Natural killer cell (primary cell): ENCODE data around the gene CLIP3. TPM values are rescaled to one million over a fixed set of nuclear protein-coding genes. Genes with fewer than 3 reads are reported as not detected.

Experiments
- ATAC-seq, 3 donors: fragments of 150-1000 bp in 2 of 3; fragments of 200-7000 bp in 1 of 3; cut with Tn5 transposase; 1 replicate in 1 of 3; 2 replicates in 2 of 3; pipeline ENCODE4 v1.10.0; 2021; ENCODE audit warnings: mild to moderate bottlenecking in 2 of 3, moderate library complexity in 2 of 3
- DNase-seq, 2 donors: peaks; one replicate each; pipeline versions ENCODE4 v3.0.0 to v3.0.0-alpha.2; 2013 to 2021; ENCODE audit warnings: mixed read lengths in 1 of 2
- H3K27ac ChIP-seq: one replicate; pipeline ENCODE4 v1.5.1; 2013; ENCODE audit warnings: mild to moderate bottlenecking, low read length
- H3K27me3 ChIP-seq: one replicate; pipeline ENCODE4 v1.6.1; 2013; ENCODE audit warnings: low read length; ENCODE audit not compliant: control insufficient read depth, insufficient read depth
- H3K36me3 ChIP-seq: one replicate; pipeline ENCODE4 v1.6.1; 2013; ENCODE audit warnings: low read length; ENCODE audit not compliant: control insufficient read depth, insufficient read depth
- H3K4me1 ChIP-seq: one replicate; pipeline ENCODE4 v1.6.1; 2013; ENCODE audit warnings: low read length; ENCODE audit not compliant: control insufficient read depth, insufficient read depth
- H3K4me3 ChIP-seq: one replicate; pipeline ENCODE4 v1.5.1; 2013; ENCODE audit warnings: low read length
- H3K9me3 ChIP-seq: one replicate; pipeline ENCODE4 v1.6.1; 2013; ENCODE audit warnings: low read length; ENCODE audit not compliant: control insufficient read depth, insufficient read depth
- H3K27ac Mint-ChIP-seq, 2 donors: one replicate each; pipeline ENCODE4 v1.8.0; 2022; ENCODE audit warnings: mild to moderate bottlenecking in 2 of 2, mixed read lengths in 2 of 2, moderate library complexity in 1 of 2
- H3K27me3 Mint-ChIP-seq, 2 donors: one replicate each; pipeline ENCODE4 v1.8.0; 2022; ENCODE audit warnings: low read depth in 2 of 2, mixed read lengths in 2 of 2
- H3K36me3 Mint-ChIP-seq: one replicate; pipeline ENCODE4 v1.8.0; 2022; ENCODE audit warnings: mixed read lengths
- H3K4me1 Mint-ChIP-seq, 2 donors: one replicate each; pipeline ENCODE4 v1.8.0; 2022; ENCODE audit warnings: mixed read lengths in 2 of 2
- H3K4me3 Mint-ChIP-seq: one replicate; pipeline ENCODE4 v1.8.0; 2022; ENCODE audit warnings: mild to moderate bottlenecking, moderate library complexity, mixed read lengths
- H3K9me3 Mint-ChIP-seq, 2 donors: one replicate each; pipeline ENCODE4 v1.8.0; 2022; ENCODE audit warnings: mixed read lengths in 2 of 2
- WGBS: methylation state at CpG from one replicate; pipeline ENCODE4 v1.1.7; 2013; ENCODE audit warnings: missing lambda C conversion rate; ENCODE audit not compliant: insufficient coverage; 5-methylcytosine and 5-hydroxymethylcytosine counted together
- intact Hi-C: fragments of 100-400 bp; cut with micrococcal nuclease; formaldehyde crosslinking; loops from one replicate; pipeline ENCODE4 v1.14.2; 2022
- total RNA-seq, 4 donors: library from RNA; stranded (reverse); fragments of 120-200 nt in 1 of 4; gene quantifications; one replicate each; pipeline versions ENCODE4 v1.2.3 to v1.2.4, GENCODE V29; 2013 to 2022
- TF ChIP-seq, protein P1 (sequence below): fragments of 200-600 bp; IDR thresholded peaks from one replicate; pipeline ENCODE4 v1.8.0; 2022; ENCODE audit warnings: antibody characterized with exemption

Gene CLIP3
- total RNA-seq, 3 donors from 2014 or later (not counting 1 experiment from before 2014, with no cell fraction given) = 0.33 to 2.1 (median 1.3) TPM

GRCh38 chr19:36026091-36026876 lies 6.4 kb downstream of the CLIP3 start:
- ATAC-seq (no peak), DNase-seq (no peak)
- TF ChIP-seq, protein P1, sequence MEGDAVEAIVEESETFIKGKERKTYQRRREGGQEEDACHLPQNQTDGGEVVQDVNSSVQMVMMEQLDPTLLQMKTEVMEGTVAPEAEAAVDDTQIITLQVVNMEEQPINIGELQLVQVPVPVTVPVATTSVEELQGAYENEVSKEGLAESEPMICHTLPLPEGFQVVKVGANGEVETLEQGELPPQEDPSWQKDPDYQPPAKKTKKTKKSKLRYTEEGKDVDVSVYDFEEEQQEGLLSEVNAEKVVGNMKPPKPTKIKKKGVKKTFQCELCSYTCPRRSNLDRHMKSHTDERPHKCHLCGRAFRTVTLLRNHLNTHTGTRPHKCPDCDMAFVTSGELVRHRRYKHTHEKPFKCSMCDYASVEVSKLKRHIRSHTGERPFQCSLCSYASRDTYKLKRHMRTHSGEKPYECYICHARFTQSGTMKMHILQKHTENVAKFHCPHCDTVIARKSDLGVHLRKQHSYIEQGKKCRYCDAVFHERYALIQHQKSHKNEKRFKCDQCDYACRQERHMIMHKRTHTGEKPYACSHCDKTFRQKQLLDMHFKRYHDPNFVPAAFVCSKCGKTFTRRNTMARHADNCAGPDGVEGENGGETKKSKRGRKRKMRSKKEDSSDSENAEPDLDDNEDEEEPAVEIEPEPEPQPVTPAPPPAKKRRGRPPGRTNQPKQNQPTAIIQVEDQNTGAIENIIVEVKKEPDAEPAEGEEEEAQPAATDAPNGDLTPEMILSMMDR = no peak
- Mint-ChIP-seq H3K4me3 (no peak overlapping the region), H3K36me3 (no peaks in the 10 kb centered on the region), H3K4me1 (no peaks in the 10 kb centered on the region), H3K9me3 (no peaks in the 10 kb centered on the region), H3K27ac (no peak overlapping the region), H3K27me3 (no peaks in the 10 kb centered on the region)
- peaks cover 7% of the 10 kb centered on the region for H3K36me3 ChIP-seq
- H3K27ac ChIP-seq = no peak overlapping the region
- no peaks in the 10 kb centered on the region for H3K9me3 ChIP-seq
- H3K27me3 ChIP-seq = no peaks in the 10 kb centered on the region
- H3K4me3 ChIP-seq = no peak overlapping the region
- H3K4me1 ChIP-seq = no peaks in the 10 kb centered on the region
- 97% methylated on average over 49 of the region's 49 CpGs for WGBS
- intact Hi-C loops = no loop called here

DNA sequence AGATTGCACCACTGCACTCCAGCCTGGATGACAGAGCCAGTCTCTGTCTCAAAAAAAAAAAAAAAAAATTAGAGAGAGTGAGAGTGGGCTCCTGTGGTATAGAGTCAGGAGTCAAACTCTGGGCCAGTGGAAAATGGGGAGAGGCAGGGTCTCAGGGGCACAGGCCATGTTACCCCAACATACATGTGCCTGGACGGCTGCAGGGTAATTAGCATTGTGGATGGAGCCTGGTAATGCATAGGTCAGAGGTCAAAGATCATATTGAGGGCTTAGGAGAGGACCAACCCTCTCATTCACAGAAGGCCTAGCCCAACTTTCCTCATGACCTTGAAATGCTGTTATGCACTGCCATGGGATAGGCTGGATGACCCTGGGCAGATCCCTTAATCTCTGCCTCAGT lies 7.1 kb downstream of the CLIP3 start:
- Histone ChIP-seq H3K4me1 (no peaks in the 10 kb centered on the region), H3K27me3 (no peaks in the 10 kb centered on the region), H3K4me3 (no peak overlapping the region), H3K36me3 (peaks cover 7% of the 10 kb centered on the region), H3K27ac (no peak overlapping the region), H3K9me3 (no peaks in the 10 kb centered on the region)
- Mint-ChIP-seq H3K9me3 (no peaks in the 10 kb centered on the region), H3K36me3 (no peaks in the 10 kb centered on the region), H3K27me3 (no peaks in the 10 kb centered on the region), H3K4me1 (no peaks in the 10 kb centered on the region), H3K4me3 (no peak overlapping the region), H3K27ac (no peak overlapping the region)
- TF ChIP-seq, protein P1 = no peak
- intact Hi-C loops = no loop called here
- DNase-seq (no peak), ATAC-seq (no peak)
- WGBS = no CpG with 5 or more reads among the region's 1 CpG

DNA sequence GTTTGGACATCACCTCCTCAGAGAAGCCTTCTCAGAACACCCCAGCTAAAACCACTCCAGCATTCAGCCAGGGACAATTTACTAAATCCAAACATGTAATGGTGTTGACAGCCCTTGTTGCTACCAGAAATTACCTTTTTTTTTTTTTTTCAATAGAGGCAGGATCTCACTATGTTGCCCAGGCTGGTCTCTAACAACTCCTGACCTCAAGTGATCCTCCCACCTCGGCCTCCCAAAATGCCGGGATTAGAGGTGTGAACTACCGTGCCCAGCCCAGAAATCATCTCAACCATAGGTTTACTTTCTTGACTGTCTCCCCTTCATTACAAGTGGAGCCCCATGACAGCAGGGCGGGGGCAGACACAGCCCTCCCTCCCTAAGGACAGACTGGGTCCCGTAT lies 9.2 kb downstream of the CLIP3 start:
- H3K36me3 ChIP-seq = peaks cover 7% of the 10 kb centered on the region

More for the DNA sequence above, 9.2 kb downstream of the CLIP3 start:
- no peaks in the 10 kb centered on the region for H3K9me3 ChIP-seq
- no peak overlapping the region for H3K27ac ChIP-seq
- no peaks in the 10 kb centered on the region for H3K27me3 ChIP-seq
- WGBS = over 99% methylated on average over 5 of the region's 5 CpGs
- Mint-ChIP-seq H3K4me3 (no peak overlapping the region), H3K9me3 (no peaks in the 10 kb centered on the region), H3K27ac (no peak overlapping the region), H3K36me3 (no peaks in the 10 kb centered on the region), H3K27me3 (no peaks in the 10 kb centered on the region), H3K4me1 (no peaks in the 10 kb centered on the region)
- TF ChIP-seq, protein P1 = no peak
- no peak overlapping the region for H3K4me3 ChIP-seq
- DNase-seq = no peak
- no peak for ATAC-seq
- intact Hi-C loops = no loop called here
- no peaks in the 10 kb centered on the region for H3K4me1 ChIP-seq
